WERI-Rb-1 (cell line): ENCODE data around the gene MAML3.
A peak's percentile ranks its signal among the peaks of the same experiment; 100 is the strongest.

Experiments
- DNase-seq: peaks from one replicate; pipeline ENCODE4 v3.0.0-alpha.2; 2020
- H3K27ac ChIP-seq: fragments of 250-450 bp; sonication (Bioruptor Pico); 2 replicates; pipeline ENCODE4 v1.5.1; 2020; ENCODE audit warnings: mild to moderate bottlenecking, moderate library complexity
- H3K27me3 ChIP-seq: fragments of 250-450 bp; sonication (Bioruptor Pico); 2 replicates; pipeline ENCODE4 v1.5.1; 2021; ENCODE audit warnings: mild to moderate bottlenecking, low read depth, moderate library complexity; ENCODE audit not compliant: insufficient read depth, severe bottlenecking
- H3K36me3 ChIP-seq: fragments of 250-450 bp; sonication (Bioruptor Pico); 2 replicates; pipeline ENCODE4 v1.5.1; 2020; ENCODE audit warnings: mild to moderate bottlenecking, moderate library complexity
- H3K4me3 ChIP-seq: 2 replicates; pipeline ENCODE4 v1.5.1; 2011; ENCODE audit warnings: low read depth, mild to moderate bottlenecking, control low read depth, low read length
- H3K9me3 ChIP-seq: fragments of 250-450 bp; sonication (Bioruptor Pico); 2 replicates; pipeline ENCODE4 v1.5.1; 2021; ENCODE audit warnings: mild to moderate bottlenecking, moderate library complexity; ENCODE audit not compliant: severe bottlenecking
- CTCF ChIP-seq: IDR thresholded peaks from 2 replicates; pipeline ENCODE4 v1.5.1; 2011; ENCODE audit warnings: low read depth, mild to moderate bottlenecking, control low read depth, inconsistent platforms, low read length

Gene MAML3

GRCh38 chr4:140048419-140048995 is 105.5 kb downstream of the MAML3 start:
- H3K27ac ChIP-seq = peak overlapping the region; percentile 80
- H3K4me3 ChIP-seq = peak overlapping the region; percentile 25

GRCh38 chr4:140047786-140048185 is 106.2 kb downstream of the MAML3 start:
- Histone ChIP-seq H3K36me3 (no peaks in the 10 kb centered on the region), H3K4me3 (no peak overlapping the region), H3K9me3 (no peaks in the 10 kb centered on the region), H3K27ac (no peak overlapping the region), H3K27me3 (no peaks in the 10 kb centered on the region)
- TF ChIP-seq CTCF = no peak
- DNase-seq = no peak

More at GRCh38 chr4:140048419-140048995, 105.5 kb downstream of the MAML3 start:
- H3K27me3 ChIP-seq = no peaks in the 10 kb centered on the region
- no peaks in the 10 kb centered on the region for H3K9me3 ChIP-seq
- no peak for DNase-seq
- TF ChIP-seq CTCF = no peak
- H3K36me3 ChIP-seq = no peaks in the 10 kb centered on the region

GRCh38 chr4:140047017-140047640 is 106.9 kb downstream of the MAML3 start:
- H3K4me3 ChIP-seq = no peak overlapping the region
- H3K27me3 ChIP-seq = no peaks in the 10 kb centered on the region
- no peaks in the 10 kb centered on the region for H3K9me3 ChIP-seq
- DNase-seq = peak; percentile 39
- H3K27ac ChIP-seq = no peak overlapping the region
- H3K36me3 ChIP-seq = no peaks in the 10 kb centered on the region
- TF ChIP-seq CTCF = no peak

GRCh38 chr4:140046543-140046942 is 107.4 kb downstream of the MAML3 start:
- H3K27ac ChIP-seq = no peak overlapping the region
- no peaks in the 10 kb centered on the region for H3K9me3 ChIP-seq
- no peaks in the 10 kb centered on the region for H3K27me3 ChIP-seq
- no peak for TF ChIP-seq CTCF
- no peaks in the 10 kb centered on the region for H3K36me3 ChIP-seq
- no peak for DNase-seq
- H3K4me3 ChIP-seq = no peak overlapping the region

GRCh38 chr4:140046016-140046415 is 108.0 kb downstream of the MAML3 start:
- H3K4me3 ChIP-seq = no peak overlapping the region
- H3K36me3 ChIP-seq = no peaks in the 10 kb centered on the region
- DNase-seq = no peak
- H3K27ac ChIP-seq = no peak overlapping the region
- H3K9me3 ChIP-seq = no peaks in the 10 kb centered on the region
- H3K27me3 ChIP-seq = no peaks in the 10 kb centered on the region
- no peak for TF ChIP-seq CTCF
